GM10248 (cell line): ENCODE measurements around the gene CDH16.

Source experiments
- CTCF ChIA-PET: fragments of 300-600 bp; sonication (Branson Sonifier 250); formaldehyde crosslinking; extraction: SDS; loops from one replicate; lab custom pipeline; 2021; ENCODE audit warnings: antibody characterized with exemption; lab: Yijun Ruan, JAX
- POLR2A ChIA-PET: fragments of 350-650 bp; sonication (Branson Sonifier 250); formaldehyde crosslinking; extraction: SDS; loops from one replicate; lab custom pipeline; 2020; ENCODE audit warnings: antibody characterized with exemption; lab: Yijun Ruan, JAX
- DNase-seq: peaks from one replicate; pipeline ENCODE4 v3.0.0; 2012; ENCODE audit errors: extremely low spot score
- TF ChIP-seq, protein P1 (sequence below): IDR thresholded peaks from 2 replicates; pipeline ENCODE4 v1.5.1; 2012; ENCODE audit warnings: mild to moderate bottlenecking, low read depth; ENCODE audit errors: extremely low read depth, missing control alignments, control extremely low read depth

The CDH16 gene

DNA sequence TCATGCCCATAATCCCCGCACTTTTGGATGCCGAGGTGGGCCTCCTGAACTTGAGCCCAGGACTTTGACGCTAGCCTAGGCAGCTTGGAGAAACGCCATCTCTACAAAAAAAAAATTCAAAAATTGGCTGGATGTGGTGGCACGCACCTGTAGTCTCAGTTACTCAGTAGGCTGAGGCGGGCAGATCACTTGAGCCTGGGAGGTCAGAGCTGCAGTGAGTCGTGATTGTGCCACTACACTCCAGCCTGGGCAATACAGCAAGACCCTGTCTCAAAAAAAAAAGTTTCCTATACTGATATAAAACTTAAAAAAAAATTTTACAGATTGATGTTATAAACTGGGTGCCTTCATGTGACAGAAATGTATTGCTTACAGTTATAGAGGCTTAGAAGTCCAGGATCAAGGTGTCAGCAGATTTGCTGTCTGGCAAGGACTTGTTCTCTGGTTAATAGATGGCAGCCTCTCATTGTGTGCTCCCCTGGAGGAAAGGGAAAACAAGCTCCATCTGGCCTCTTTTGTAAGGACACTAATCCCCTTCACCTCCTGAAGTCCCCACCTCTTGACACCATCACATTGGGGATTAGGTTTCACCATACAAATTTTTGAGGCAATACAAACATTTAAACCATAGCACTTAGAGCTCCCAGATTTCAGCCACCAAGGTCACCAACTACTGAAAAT lies 33.9 kb upstream of the CDH16 start:
- TF ChIP-seq, protein P1, sequence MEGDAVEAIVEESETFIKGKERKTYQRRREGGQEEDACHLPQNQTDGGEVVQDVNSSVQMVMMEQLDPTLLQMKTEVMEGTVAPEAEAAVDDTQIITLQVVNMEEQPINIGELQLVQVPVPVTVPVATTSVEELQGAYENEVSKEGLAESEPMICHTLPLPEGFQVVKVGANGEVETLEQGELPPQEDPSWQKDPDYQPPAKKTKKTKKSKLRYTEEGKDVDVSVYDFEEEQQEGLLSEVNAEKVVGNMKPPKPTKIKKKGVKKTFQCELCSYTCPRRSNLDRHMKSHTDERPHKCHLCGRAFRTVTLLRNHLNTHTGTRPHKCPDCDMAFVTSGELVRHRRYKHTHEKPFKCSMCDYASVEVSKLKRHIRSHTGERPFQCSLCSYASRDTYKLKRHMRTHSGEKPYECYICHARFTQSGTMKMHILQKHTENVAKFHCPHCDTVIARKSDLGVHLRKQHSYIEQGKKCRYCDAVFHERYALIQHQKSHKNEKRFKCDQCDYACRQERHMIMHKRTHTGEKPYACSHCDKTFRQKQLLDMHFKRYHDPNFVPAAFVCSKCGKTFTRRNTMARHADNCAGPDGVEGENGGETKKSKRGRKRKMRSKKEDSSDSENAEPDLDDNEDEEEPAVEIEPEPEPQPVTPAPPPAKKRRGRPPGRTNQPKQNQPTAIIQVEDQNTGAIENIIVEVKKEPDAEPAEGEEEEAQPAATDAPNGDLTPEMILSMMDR, result no peak
- DNase-seq, result no peak
- CTCF ChIA-PET, result interaction anchor here (0.7 to 4.2 kb wide), 17 partner anchors 9 to 466 kb away, joined by 3 to 28 read pairs (median 4); partner anchors contain the start of genes CES3, CIAO2B, FBXL8 and TRADD
- POLR2A ChIA-PET, result interaction anchor here (1.2 kb wide), 1 partner anchor 9 kb away, joined by 3 read pairs; the partner anchor contains the start of gene CES3

DNA sequence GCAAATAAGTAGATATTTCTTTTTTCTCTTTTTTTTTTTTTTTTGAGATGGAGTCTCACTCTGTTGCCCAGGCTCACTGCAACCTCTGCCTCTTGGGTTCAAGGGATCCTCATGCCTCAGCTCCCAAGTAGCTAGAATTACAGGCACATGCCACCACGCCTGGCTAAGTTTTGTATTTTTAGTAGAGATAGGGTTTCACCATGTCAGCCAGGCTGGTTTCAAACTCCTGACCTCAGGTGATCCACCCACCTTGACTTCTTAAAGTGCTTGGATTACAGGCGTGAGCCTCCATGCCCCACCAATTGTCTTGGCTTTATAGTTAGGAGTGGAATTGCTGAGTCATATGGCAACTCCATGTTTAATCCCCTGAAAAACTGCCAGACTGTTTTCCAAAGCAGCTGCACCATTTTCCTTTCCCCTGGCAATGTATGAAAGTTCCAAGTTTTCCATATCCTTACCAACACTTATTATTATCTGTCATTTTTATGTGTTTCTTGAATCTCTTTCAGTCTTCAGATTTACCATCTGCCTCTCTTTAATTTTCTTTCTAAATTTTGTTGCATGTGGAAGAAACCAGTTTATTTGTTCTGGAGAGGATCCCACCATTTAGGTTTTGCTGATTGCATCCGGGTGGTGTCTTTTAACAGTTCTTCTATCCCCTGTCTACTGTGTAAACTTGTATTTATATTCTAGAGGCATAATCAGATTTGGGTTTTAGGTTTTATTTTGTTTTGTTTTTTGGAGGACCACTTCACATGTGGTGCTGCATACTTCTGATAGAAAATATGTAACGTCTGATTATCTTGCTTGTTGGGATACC lies 32.5 kb upstream of the CDH16 start:
- no peak for DNase-seq
- CTCF ChIA-PET, result interaction anchor here (1.4 to 4.2 kb wide), 4 partner anchors 7 to 204 kb away, joined by 4 to 28 read pairs (median 13); partner anchors contain the start of gene CES3
- POLR2A ChIA-PET, result no interaction called here
- TF ChIP-seq, protein P1, result no peak

DNA sequence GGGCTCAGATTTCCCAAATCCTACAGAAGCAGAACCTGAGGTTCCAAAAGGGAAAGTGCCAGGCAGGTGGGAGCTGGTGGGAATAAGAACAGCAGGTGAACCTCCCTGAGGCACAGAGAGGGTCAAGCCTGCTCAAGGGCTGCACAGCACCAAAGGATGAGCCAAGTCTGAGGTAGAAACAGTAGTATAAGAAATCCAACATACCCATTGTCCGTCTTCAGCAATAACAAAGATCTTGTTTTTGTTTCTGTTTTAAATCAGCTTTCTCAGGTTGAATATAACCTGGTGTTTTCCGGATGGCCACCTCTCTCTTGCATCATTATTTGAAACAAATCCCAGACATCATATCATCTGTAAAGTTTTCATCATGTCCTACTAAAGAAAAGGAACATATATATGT lies 31.8 kb upstream of the CDH16 start:
- TF ChIP-seq, protein P1, result no peak
- ChIA-PET POLR2A (no interaction called here), CTCF (interaction anchor here (1.1 to 4.2 kb wide), 4 partner anchors 12 to 205 kb away, joined by 3 to 28 read pairs (median 6); partner anchors contain the start of gene CES3)
- DNase-seq, result no peak

- TF ChIP-seq, protein P1, result no peak
- POLR2A ChIA-PET, result no interaction called here
These were observed 30.8 kb upstream of the CDH16 start for GRCh38 chr16:66949472-66949871.

DNA sequence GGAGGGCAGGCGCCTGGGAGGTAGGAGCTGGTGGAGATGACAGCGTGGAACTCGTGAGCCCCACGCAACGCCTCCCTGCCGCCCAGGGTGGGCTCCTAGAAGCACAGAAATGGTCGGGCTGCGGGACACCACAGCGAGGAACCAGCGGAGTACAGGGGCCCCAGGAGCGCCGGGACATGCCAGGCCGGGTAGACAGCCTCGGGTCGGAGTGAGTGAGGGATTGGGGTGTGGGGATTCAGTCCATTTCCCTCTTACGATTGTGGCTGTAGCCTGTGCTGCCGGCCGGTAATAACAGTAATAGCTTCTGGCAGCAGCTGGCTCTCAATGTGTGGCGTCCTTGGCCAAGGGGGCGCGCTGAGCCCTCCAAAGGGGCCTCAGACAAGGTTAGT lies 30.1 kb upstream of the CDH16 start:
- TF ChIP-seq, protein P1, result no peak
- DNase-seq, result no peak
- POLR2A ChIA-PET, result no interaction called here
- CTCF ChIA-PET, result interaction anchor here (1.7 kb wide), 1 partner anchor 22 kb away, joined by 4 read pairs; no protein-coding TSS in a partner anchor

More at GRCh38 chr16:66949472-66949871, 30.8 kb upstream of the CDH16 start:
- CTCF ChIA-PET, result interaction anchor here (1.1 to 2.2 kb wide), 3 partner anchors 22 to 206 kb away, joined by 3 to 7 read pairs (median 4); no protein-coding TSS in a partner anchor
- no peak for DNase-seq
